Measurements from ENCODE around the gene NPHP4. TPM values are rescaled to one million over a fixed set of nuclear protein-coding genes. Genes with fewer than 3 reads are reported as not detected.

Gene NPHP4
- 10 to 100 TPM in 4 of 8 experiments, 1 to 10 TPM in 4; 4.5 to 20.2 (median 11.0) TPM for total RNA-seq

DNA sequence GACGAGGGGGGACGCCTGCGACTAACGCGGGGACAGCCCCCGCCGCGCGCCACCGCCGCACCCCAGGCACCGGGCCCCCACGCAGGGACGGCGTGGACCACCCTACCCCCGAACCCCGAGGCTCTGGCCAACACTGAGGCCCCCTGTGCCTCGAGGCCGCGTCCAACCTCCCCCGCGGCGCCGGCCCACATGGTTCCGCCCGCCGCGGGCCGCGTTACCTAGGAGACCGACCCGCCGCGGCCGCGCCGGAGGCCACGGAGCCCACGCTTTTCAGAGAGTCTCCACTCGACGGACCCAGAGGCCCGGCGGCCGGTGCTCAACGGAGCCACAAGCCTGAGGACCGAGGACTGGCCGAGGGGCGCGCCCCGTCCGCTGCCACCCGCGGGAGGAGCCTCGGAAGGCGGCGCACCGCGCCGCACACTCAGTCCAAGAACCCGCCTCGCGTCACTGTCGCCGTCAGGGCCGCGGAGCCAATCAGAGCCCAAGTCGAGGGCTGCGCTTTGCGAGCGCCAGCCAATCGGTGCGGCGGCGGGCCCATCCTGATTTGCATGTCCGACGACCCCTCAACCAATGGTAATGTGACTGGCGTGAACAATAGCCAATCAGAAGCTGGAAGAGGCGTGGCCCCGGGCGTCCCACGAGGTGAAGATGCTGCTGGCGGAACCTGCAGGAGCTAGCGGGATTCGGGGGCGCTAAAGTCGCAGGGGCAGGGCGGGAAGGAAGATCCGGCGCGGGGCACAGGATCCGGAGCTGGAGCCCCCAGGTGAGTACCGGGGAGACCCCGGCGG is at the start of gene NPHP4:
NPHP4 (minus strand) TSS at position 400 of the 788 bp plus-strand sequence. CDS start 6,136 bp downstream, outside the sequence.
- peak; percentile 88 to 93 (median 90) for ATAC-seq (replicated peaks in 6 of 8)
- Histone ChIP-seq H3K4me3 (peak within 1 kb of the TSS; percentile 77 to 98 (median 87)), H3K4me1 (replicated peaks in 1 of 2) (peaks cover 18 to 20% of the 10 kb centered on the region in 2 donors), H3K27ac (peak within 1 kb of the TSS; percentile 78 to 96)
- WGBS, 10 experiments: 0 to 2% (median 0%) methylated on average over 9 to 22 of the region's 94 CpGs; no CpG with 5 or more reads in 6 of the 10 experiments
- in situ Hi-C loops (cut with MboI; ENCODE audit: low pct_unique_long_range_greater_than_20kb in 2 of 9, low sequenced_read_pairs in 9 of 9, unreplicated experiment in 9 of 9): no loop called here

- no peak overlapping the region for H3K27ac ChIP-seq
- peaks cover 27 to 35% of the 10 kb centered on the region in 2 donors for H3K4me1 ChIP-seq (replicated peaks in 1 of 2)
- in situ Hi-C loops (cut with MboI; ENCODE audit: low pct_unique_long_range_greater_than_20kb in 2 of 9, low sequenced_read_pairs in 9 of 9, unreplicated experiment in 9 of 9): no loop called here
- 0 to 100% (median 52%) methylated on average over 1 to 14 of the region's 20 CpGs; no CpG with 5 or more reads in 3 of the 10 experiments for WGBS, 10 experiments
- no peak overlapping the region for H3K4me3 ChIP-seq
- peak in 4 of 8 experiments; percentile 17 to 92 (median 64) for ATAC-seq (replicated peaks in 6 of 8)
These were observed 49.3 kb upstream of the NPHP4 start for GRCh38 chr1:6041432-6042062.

GRCh38 chr1:6040861-6041415 is 48.7 kb upstream of the NPHP4 start:
- peak in 3 of 8 experiments; percentile 6 to 35 (median 12) for ATAC-seq (replicated peaks in 6 of 8)
- Histone ChIP-seq H3K27ac (no peak overlapping the region), H3K4me1 (replicated peaks in 1 of 2) (peaks cover 21 to 29% of the 10 kb centered on the region in 2 donors), H3K4me3 (no peak overlapping the region)
- WGBS, 10 experiments: 76 to 94% (median 90%) methylated on average over 5 to 11 of the region's 22 CpGs; no CpG with 5 or more reads in 5 of the 10 experiments
- in situ Hi-C loops (cut with MboI; ENCODE audit: low pct_unique_long_range_greater_than_20kb in 2 of 9, low sequenced_read_pairs in 9 of 9, unreplicated experiment in 9 of 9): no loop called here

GRCh38 chr1:6040444-6040843 is 48.2 kb upstream of the NPHP4 start:
- ATAC-seq (replicated peaks in 6 of 8): no peak
- Histone ChIP-seq H3K4me1 (replicated peaks in 1 of 2) (peaks cover 16 to 24% of the 10 kb centered on the region in 2 donors), H3K4me3 (no peak overlapping the region), H3K27ac (no peak overlapping the region)
- in situ Hi-C loops (cut with MboI; ENCODE audit: low pct_unique_long_range_greater_than_20kb in 2 of 9, low sequenced_read_pairs in 9 of 9, unreplicated experiment in 9 of 9): no loop called here
- whole genome bisulfite sequencing, 10 experiments: 20 to 91% (median 84%) methylated on average over 1 to 9 of the region's 15 CpGs; no CpG with 5 or more reads in 6 of the 10 experiments

GRCh38 chr1:6039031-6039430 is 46.8 kb upstream of the NPHP4 start:
- H3K27ac ChIP-seq: no peak overlapping the region
- H3K4me3 ChIP-seq: no peak overlapping the region
- no peak for ATAC-seq (replicated peaks in 6 of 8)
- 60 to 100% (median 82%) methylated on average over 1 to 7 of the region's 15 CpGs; no CpG with 5 or more reads in 6 of the 10 experiments for WGBS, 10 experiments
- peaks cover 18 to 29% of the 10 kb centered on the region in 2 donors for H3K4me1 ChIP-seq (replicated peaks in 1 of 2)
- in situ Hi-C loops (cut with MboI; ENCODE audit: low pct_unique_long_range_greater_than_20kb in 2 of 9, low sequenced_read_pairs in 9 of 9, unreplicated experiment in 9 of 9): no loop called here

GRCh38 chr1:6038603-6039002 is 46.4 kb upstream of the NPHP4 start:
- H3K4me1 ChIP-seq (replicated peaks in 1 of 2): peaks cover 22 to 33% of the 10 kb centered on the region in 2 donors
- no peak overlapping the region for H3K27ac ChIP-seq
- ATAC-seq (replicated peaks in 6 of 8): peak in 2 of 8 experiments; percentile 18 to 37
- in situ Hi-C loops (cut with MboI; ENCODE audit: low pct_unique_long_range_greater_than_20kb in 2 of 9, low sequenced_read_pairs in 9 of 9, unreplicated experiment in 9 of 9): no loop called here
- no peak overlapping the region for H3K4me3 ChIP-seq
- WGBS, 10 experiments: 60 to 100% (median 72%) methylated on average over 1 to 7 of the region's 7 CpGs; no CpG with 5 or more reads in 2 of the 10 experiments

DNA sequence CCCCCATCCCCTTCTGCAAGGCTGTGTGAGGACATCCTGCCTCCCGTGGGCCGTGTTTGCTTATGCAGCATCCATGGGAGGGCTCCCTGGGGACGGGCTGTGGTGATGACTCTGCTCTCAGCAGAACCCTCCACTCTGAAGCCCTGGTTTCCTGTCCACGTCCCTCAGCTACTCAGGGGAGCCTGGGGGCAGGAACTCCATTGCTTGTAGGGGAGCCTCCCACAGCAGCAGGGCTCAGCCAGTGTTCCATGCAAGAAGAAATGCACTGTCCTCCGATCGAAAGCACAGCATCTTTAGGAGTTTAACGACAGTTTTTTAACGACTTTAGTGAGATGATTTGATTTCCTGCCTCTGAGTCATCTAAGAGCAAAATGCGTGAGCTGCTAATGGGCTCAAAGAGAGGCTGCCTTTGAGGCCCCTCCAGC is 45.1 kb upstream of the NPHP4 start:
- H3K4me3 ChIP-seq: no peak overlapping the region
- in situ Hi-C loops (cut with MboI; ENCODE audit: low pct_unique_long_range_greater_than_20kb in 2 of 9, low sequenced_read_pairs in 9 of 9, unreplicated experiment in 9 of 9): no loop called here
- peak in 7 of 8 experiments; percentile 30 to 81 (median 77) for ATAC-seq (replicated peaks in 6 of 8)
- WGBS, 10 experiments: 0 to 56% (median 27%) methylated on average over 1 to 8 of the region's 9 CpGs; no CpG with 5 or more reads in 4 of the 10 experiments
- peaks cover 22 to 34% of the 10 kb centered on the region in 2 donors for H3K4me1 ChIP-seq (replicated peaks in 1 of 2)
- peak overlapping the region; percentile 13 to 19 for H3K27ac ChIP-seq

GRCh38 chr1:6035719-6036118 is 43.5 kb upstream of the NPHP4 start:
- no peak for ATAC-seq (replicated peaks in 6 of 8)
- H3K27ac ChIP-seq: no peak overlapping the region

GRCh38 chr1:6035303-6035702 is 43.1 kb upstream of the NPHP4 start:
- Histone ChIP-seq H3K4me3 (no peak overlapping the region), H3K27ac (no peak overlapping the region), H3K4me1 (replicated peaks in 1 of 2) (peaks cover 26 to 31% of the 10 kb centered on the region in 2 donors)
- ATAC-seq (replicated peaks in 6 of 8): no peak
- 50 to 80% methylated on average over 1 to 2 of the region's 15 CpGs; no CpG with 5 or more reads in 8 of the 10 experiments for WGBS, 10 experiments
- in situ Hi-C loops (cut with MboI; ENCODE audit: low pct_unique_long_range_greater_than_20kb in 2 of 9, low sequenced_read_pairs in 9 of 9, unreplicated experiment in 9 of 9): no loop called here

More at GRCh38 chr1:6035719-6036118, 43.5 kb upstream of the NPHP4 start:
- WGBS, 10 experiments: 56 to 92% (median 80%) methylated on average over 1 to 10 of the region's 12 CpGs; no CpG with 5 or more reads in 2 of the 10 experiments
- Histone ChIP-seq H3K4me3 (no peak overlapping the region), H3K4me1 (replicated peaks in 1 of 2) (peaks cover 22 to 27% of the 10 kb centered on the region in 2 donors)
- in situ Hi-C loops (cut with MboI; ENCODE audit: low pct_unique_long_range_greater_than_20kb in 2 of 9, low sequenced_read_pairs in 9 of 9, unreplicated experiment in 9 of 9): no loop called here

- Histone ChIP-seq H3K27ac (no peak overlapping the region), H3K4me1 (replicated peaks in 1 of 2) (peaks cover 32 to 34% of the 10 kb centered on the region in 2 donors), H3K4me3 (no peak overlapping the region)
- in situ Hi-C loops (cut with MboI; ENCODE audit: low pct_unique_long_range_greater_than_20kb in 2 of 9, low sequenced_read_pairs in 9 of 9, unreplicated experiment in 9 of 9): no loop called here
- no peak for ATAC-seq (replicated peaks in 6 of 8)
- 17 to 72% (median 45%) methylated on average over 1 to 6 of the region's 10 CpGs; no CpG with 5 or more reads in 5 of the 10 experiments for WGBS, 10 experiments
These were observed 42.5 kb upstream of the NPHP4 start for GRCh38 chr1:6034750-6035096.

GRCh38 chr1:6033986-6034749 is 41.9 kb upstream of the NPHP4 start:
- WGBS, 10 experiments: 20 to 40% (median 26%) methylated on average over 1 to 15 of the region's 21 CpGs; no CpG with 5 or more reads in 3 of the 10 experiments
- Histone ChIP-seq H3K4me1 (replicated peaks in 1 of 2) (peaks cover 34 to 38% of the 10 kb centered on the region in 2 donors), H3K4me3 (peak overlapping the region in 2 of 5 donors; percentile 3), H3K27ac (no peak overlapping the region)
- in situ Hi-C loops (cut with MboI; ENCODE audit: low pct_unique_long_range_greater_than_20kb in 2 of 9, low sequenced_read_pairs in 9 of 9, unreplicated experiment in 9 of 9): no loop called here
- peak; percentile 44 to 93 (median 66) for ATAC-seq (replicated peaks in 6 of 8)

DNA sequence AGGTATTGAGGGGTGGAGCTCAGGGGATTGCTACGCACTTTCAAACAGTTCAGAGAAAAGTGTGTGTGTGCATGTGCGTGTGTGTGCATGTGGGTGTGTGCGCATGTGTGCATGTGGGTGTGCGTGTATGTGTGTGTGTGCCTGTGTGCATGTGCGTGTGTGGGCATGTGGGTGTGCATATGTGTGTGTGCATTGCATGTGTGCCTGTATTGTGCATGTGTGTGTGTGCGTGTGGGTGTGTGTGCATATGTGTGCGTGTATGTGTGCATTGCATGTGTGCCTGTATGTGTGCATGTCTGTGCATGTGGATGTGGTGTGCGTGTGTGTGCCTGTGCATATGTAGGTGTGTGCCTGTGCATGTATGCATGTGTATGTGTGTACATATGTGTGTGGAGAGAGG is 40.9 kb upstream of the NPHP4 start:
- no peak overlapping the region for H3K27ac ChIP-seq
- H3K4me1 ChIP-seq (replicated peaks in 1 of 2): peaks cover 34 to 38% of the 10 kb centered on the region in 2 donors
- in situ Hi-C loops (cut with MboI; ENCODE audit: low pct_unique_long_range_greater_than_20kb in 2 of 9, low sequenced_read_pairs in 9 of 9, unreplicated experiment in 9 of 9): no loop called here
- ATAC-seq (replicated peaks in 6 of 8): no peak
- no peak overlapping the region for H3K4me3 ChIP-seq
- 34 to 100% (median 86%) methylated on average over 1 to 7 of the region's 8 CpGs; no CpG with 5 or more reads in 1 of the 10 experiments for WGBS, 10 experiments
